IMR-90 (cell line): ENCODE data around the gene PTK6. TPM values are rescaled to one million over a fixed set of nuclear protein-coding genes. Genes with fewer than 3 reads are reported as not detected.

Source experiments
- ATAC-seq: fragments of 200-7000 bp; cut with Tn5 transposase; 2 replicates; pipeline ENCODE4 v1.9.1; 2020; ENCODE audit warnings: low read depth, mild to moderate bottlenecking, moderate library complexity
- BruUV-seq: library from RNA; stranded (reverse); fragments of 400-500 nt; replicated peaks from 2 replicates; lab custom pipeline; 2021; lab: Mats Ljungman, UMichigan
- CTCF ChIA-PET: fragments of 300-600 bp; formaldehyde crosslinking; extraction: SDS; loops from one replicate; lab custom pipeline; 2021; ENCODE audit warnings: antibody characterized with exemption; lab: Yijun Ruan, JAX
- POLR2A ChIA-PET: fragments of 300-600 bp; sonication (Branson Sonifier 250); formaldehyde crosslinking; loops from one replicate; lab custom pipeline; 2022; ENCODE audit warnings: antibody characterized with exemption; ENCODE audit not compliant: unreplicated experiment; lab: Charles Lee
- DNase-seq: peaks from one replicate; pipeline ENCODE4 v3.0.0; 2013
- H2AFZ ChIP-seq: replicated peaks from 2 replicates; pipeline ENCODE3; 2013; ENCODE audit warnings: low read length, mild to moderate bottlenecking; ENCODE audit not compliant: poor library complexity
- H2AK5ac ChIP-seq: 2 replicates; pipeline ENCODE4 v1.6.1; 2013; ENCODE audit warnings: low read depth, low read length, inconsistent platforms
- H2AK9ac ChIP-seq: replicated peaks from 2 replicates; pipeline ENCODE3; 2013; ENCODE audit warnings: mild to moderate bottlenecking, low read depth, low read length, moderate library complexity; ENCODE audit not compliant: poor library complexity
- H2BK120ac ChIP-seq: 2 replicates; pipeline ENCODE4 v1.6.1; 2013; ENCODE audit warnings: low read depth, low read length, inconsistent platforms
- H2BK15ac ChIP-seq: 3 replicates; pipeline ENCODE4 v1.6.1; 2013; ENCODE audit warnings: low read depth, low read length, inconsistent platforms
- H2BK20ac ChIP-seq: 2 replicates; pipeline ENCODE4 v1.6.1; 2013; ENCODE audit warnings: low read depth, mild to moderate bottlenecking, inconsistent platforms, low read length, moderate library complexity
- H2BK5ac ChIP-seq: 2 replicates; pipeline ENCODE4 v1.6.1; 2013; ENCODE audit warnings: mild to moderate bottlenecking, low read depth, low read length, inconsistent platforms; ENCODE audit not compliant: poor library complexity, severe bottlenecking
- H3K14ac ChIP-seq: replicated peaks from 2 replicates; pipeline ENCODE4 v1.6.1; 2013; ENCODE audit warnings: low read depth, low read length, inconsistent platforms
- H3K18ac ChIP-seq: 2 replicates; pipeline ENCODE4 v1.6.1; 2013; ENCODE audit warnings: low read depth, low read length, control low read depth
- H3K23ac ChIP-seq: 2 replicates; pipeline ENCODE4 v1.6.1; 2013; ENCODE audit warnings: low read depth, low read length, inconsistent platforms
- H3K27ac ChIP-seq: 2 replicates; pipeline ENCODE4 v1.5.1; 2013; ENCODE audit warnings: mild to moderate bottlenecking, control low read depth, low read length; ENCODE audit not compliant: insufficient read depth
- H3K27me3 ChIP-seq: 2 replicates; pipeline ENCODE4 v1.6.1; 2013; ENCODE audit warnings: low read length; ENCODE audit not compliant: control insufficient read depth, insufficient read depth
- H3K36me3 ChIP-seq: 2 replicates; pipeline ENCODE4 v1.6.1; 2013; ENCODE audit warnings: low read length, mixed read lengths; ENCODE audit not compliant: control insufficient read depth, insufficient read depth
- H3K4ac ChIP-seq: 2 replicates; pipeline ENCODE4 v1.6.1; 2013; ENCODE audit warnings: low read depth, low read length, inconsistent platforms
- H3K4me1 ChIP-seq: 2 replicates; pipeline ENCODE4 v1.6.1; 2013; ENCODE audit warnings: low read length, mixed read lengths; ENCODE audit not compliant: control insufficient read depth, insufficient read depth
- H3K4me2 ChIP-seq: 2 replicates; pipeline ENCODE4 v1.6.1; 2013; ENCODE audit warnings: low read depth, mild to moderate bottlenecking, control low read depth, low read length, moderate library complexity
- H3K4me3 ChIP-seq: 2 replicates; pipeline ENCODE4 v1.5.1; 2013; ENCODE audit warnings: low read depth, mild to moderate bottlenecking, control low read depth, low read length, moderate library complexity; ENCODE audit not compliant: insufficient read depth
- H3K56ac ChIP-seq: 2 replicates; pipeline ENCODE4 v1.6.1; 2013; ENCODE audit warnings: low read length, inconsistent platforms; ENCODE audit not compliant: insufficient read depth; ENCODE audit errors: extremely low read depth
- H3K79me1 ChIP-seq, 2 experiments: 2 replicates each; pipeline ENCODE4 v1.6.1; 2013; ENCODE audit warnings: low read length in 2 of 2, inconsistent platforms in 1 of 2, low read depth in 1 of 2
- H3K9ac ChIP-seq: 2 replicates; pipeline ENCODE4 v1.6.1; 2013; ENCODE audit warnings: low read depth, low read length, control low read depth
- H3K9me1 ChIP-seq: 2 replicates; pipeline ENCODE4 v1.6.1; 2013; ENCODE audit warnings: low read length, inconsistent platforms; ENCODE audit not compliant: insufficient read depth
- H3K9me3 ChIP-seq: 2 replicates; pipeline ENCODE4 v1.6.1; 2013; ENCODE audit warnings: low read length; ENCODE audit not compliant: control insufficient read depth, insufficient read depth
- H4K20me1 ChIP-seq: 2 replicates; pipeline ENCODE4 v1.6.1; 2013; ENCODE audit warnings: low read length, inconsistent platforms; ENCODE audit not compliant: insufficient read depth
- H4K5ac ChIP-seq: 2 replicates; pipeline ENCODE4 v1.6.1; 2013; ENCODE audit warnings: mild to moderate bottlenecking, low read depth, low read length, control low read depth
- H4K8ac ChIP-seq, 2 experiments: 2 replicates each; pipeline ENCODE4 v1.6.1; 2013; ENCODE audit warnings: low read depth in 2 of 2, low read length in 2 of 2, control low read depth in 1 of 2, inconsistent platforms in 1 of 2
- H4K91ac ChIP-seq: 2 replicates; pipeline ENCODE4 v1.6.1; 2013; ENCODE audit warnings: low read depth, low read length, inconsistent platforms; ENCODE audit not compliant: insufficient read depth
- BHLHE40 ChIP-seq: fragments of 150-350 bp; IDR thresholded peaks from 2 replicates; pipeline ENCODE4 v1.6.1; 2016; ENCODE audit warnings: mild to moderate bottlenecking, low read depth, low read length
- CEBPB ChIP-seq: IDR thresholded peaks from 2 replicates; pipeline ENCODE4 v1.6.1; 2012; ENCODE audit warnings: low read depth, low read length, improper control_type of control experiment
- CHD1 ChIP-seq: IDR thresholded peaks from 2 replicates; pipeline ENCODE4 v1.6.1; 2012; ENCODE audit warnings: low read depth, low read length, improper control_type of control experiment
- FOS ChIP-seq: fragments of 150-350 bp; IDR thresholded peaks from 2 replicates; pipeline ENCODE4 v1.6.1; 2016; ENCODE audit warnings: low read depth, low read length
- MAFK ChIP-seq: IDR thresholded peaks from 2 replicates; pipeline ENCODE4 v1.6.1; 2012; ENCODE audit warnings: low read depth, low read length, improper control_type of control experiment
- MXI1 ChIP-seq: IDR thresholded peaks from 2 replicates; pipeline ENCODE4 v1.6.1; 2012; ENCODE audit warnings: low read depth, mild to moderate bottlenecking, low read length, moderate library complexity, borderline replicate concordance
- NFE2L2 ChIP-seq: fragments of 150-350 bp; IDR thresholded peaks from 2 replicates; pipeline ENCODE4 v1.6.1; 2016; ENCODE audit warnings: low read depth, mild to moderate bottlenecking, low read length
- POLR2A ChIP-seq: IDR thresholded peaks from 2 replicates; pipeline ENCODE4 v1.6.1; 2012; ENCODE audit warnings: mild to moderate bottlenecking, low read depth, low read length
- RAD21 ChIP-seq: IDR thresholded peaks from 2 replicates; pipeline ENCODE4 v1.6.1; 2012; ENCODE audit warnings: low read length, improper control_type of control experiment
- RCOR1 ChIP-seq: IDR thresholded peaks from 2 replicates; pipeline ENCODE4 v1.6.1; 2012; ENCODE audit warnings: mild to moderate bottlenecking, low read length, improper control_type of control experiment; ENCODE audit not compliant: insufficient replicate concordance
- RFX5 ChIP-seq: IDR thresholded peaks from 2 replicates; pipeline ENCODE4 v1.8.0; 2012; ENCODE audit warnings: low read depth, mild to moderate bottlenecking, low read length, moderate library complexity
- SMC3 ChIP-seq: fragments of 150-350 bp; IDR thresholded peaks from 2 replicates; pipeline ENCODE4 v1.6.1; 2016; ENCODE audit warnings: low read depth, mild to moderate bottlenecking, antibody characterized with exemption, low read length, moderate library complexity
- WGBS, 2 experiments: methylation state at CpG; one replicate each; pipeline versions ENCODE4 v1.1.5 to v1.1.7; 2013; ENCODE audit warnings: missing lambda C conversion rate in 2 of 2; ENCODE audit not compliant: insufficient read length in 1 of 2; ENCODE audit errors: extremely low coverage in 2 of 2; 5-methylcytosine and 5-hydroxymethylcytosine counted together
- dilution Hi-C: fragments of 300-500 bp; cut with HindIII; formaldehyde crosslinking; loops from one replicate; pipeline ENCODE4 v1.14.3; 2018; ENCODE audit warnings: low sequenced_read_pairs; ENCODE audit not compliant: unreplicated experiment
- in situ Hi-C: fragments of 300-500 bp; cut with MboI; formaldehyde crosslinking; loops from 3 replicates; pipeline ENCODE4 v1.14.3; 2019; ENCODE audit warnings: low sequenced_read_pairs, inconsistent platforms, mixed read lengths
- intact Hi-C: fragments of 100-400 bp; cut with micrococcal nuclease; formaldehyde crosslinking; loops from 2 replicates; pipeline ENCODE4 v1.10.0; 2022
- polyA plus RNA-seq, 3 experiments: library from polyadenylated mRNA; depleted of rRNA; stranded (reverse); fragments of >200 nt; gene quantifications; 2 replicates each; pipeline ENCODE4 v1.2.3, GENCODE V29; 2012; ENCODE audit warnings: low replicate concordance in 1 of 3
- total RNA-seq: library from RNA; depleted of rRNA; stranded (reverse); fragments of >200 nt; gene quantifications from 2 replicates; pipeline ENCODE4 v1.2.3, GENCODE V29; 2012
- TF ChIP-seq, protein P1 (sequence below): conservative IDR thresholded peaks from 2 replicates; pipeline ENCODE4 v1.5.1; 2012; ENCODE audit warnings: mild to moderate bottlenecking, low read depth, low read length, improper control_type of control experiment
- TF ChIP-seq, protein P2 (sequence below): fragments of 150-350 bp; IDR thresholded peaks from 2 replicates; pipeline ENCODE4 v1.6.1; 2017; ENCODE audit warnings: mild to moderate bottlenecking, antibody characterized with exemption, low read length, low read depth
- TF ChIP-seq, protein P3 (sequence below): fragments of 150-350 bp; IDR thresholded peaks from 2 replicates; pipeline ENCODE4 v1.6.1; 2016; ENCODE audit warnings: low read depth, mild to moderate bottlenecking, low read length, moderate library complexity, borderline replicate concordance

Gene PTK6
- total and polyA plus RNA-seq, 2 of the 4 experiments (the other 2 are of a cell fraction) = not detected

DNA sequence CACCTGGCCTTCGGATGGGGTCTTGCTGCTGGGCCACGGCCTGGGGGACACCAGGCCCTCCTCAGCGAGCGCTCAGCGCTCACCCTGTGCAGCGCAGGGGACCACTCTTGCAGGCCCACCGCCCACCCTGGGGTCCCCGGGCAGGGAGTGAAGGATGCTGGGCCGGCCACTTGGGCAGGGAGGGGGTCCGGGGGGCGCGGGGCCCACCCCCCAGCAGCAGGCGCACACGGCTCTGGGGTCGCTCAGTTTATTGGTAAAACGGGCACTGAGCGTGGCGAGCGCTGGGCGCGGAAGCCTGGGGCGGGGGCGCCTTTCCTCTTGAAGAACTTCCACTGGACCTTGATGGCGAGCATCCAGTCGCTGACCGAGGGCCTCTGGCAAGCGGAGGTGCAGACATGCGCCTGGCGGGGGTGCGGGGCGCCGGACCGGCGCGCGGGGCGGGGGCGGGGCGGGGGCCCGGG is 49.4 kb downstream of the PTK6 start:
- H2BK5ac ChIP-seq = no peak overlapping the region
- H4K91ac ChIP-seq = no peak overlapping the region
- TF ChIP-seq, protein P1, sequence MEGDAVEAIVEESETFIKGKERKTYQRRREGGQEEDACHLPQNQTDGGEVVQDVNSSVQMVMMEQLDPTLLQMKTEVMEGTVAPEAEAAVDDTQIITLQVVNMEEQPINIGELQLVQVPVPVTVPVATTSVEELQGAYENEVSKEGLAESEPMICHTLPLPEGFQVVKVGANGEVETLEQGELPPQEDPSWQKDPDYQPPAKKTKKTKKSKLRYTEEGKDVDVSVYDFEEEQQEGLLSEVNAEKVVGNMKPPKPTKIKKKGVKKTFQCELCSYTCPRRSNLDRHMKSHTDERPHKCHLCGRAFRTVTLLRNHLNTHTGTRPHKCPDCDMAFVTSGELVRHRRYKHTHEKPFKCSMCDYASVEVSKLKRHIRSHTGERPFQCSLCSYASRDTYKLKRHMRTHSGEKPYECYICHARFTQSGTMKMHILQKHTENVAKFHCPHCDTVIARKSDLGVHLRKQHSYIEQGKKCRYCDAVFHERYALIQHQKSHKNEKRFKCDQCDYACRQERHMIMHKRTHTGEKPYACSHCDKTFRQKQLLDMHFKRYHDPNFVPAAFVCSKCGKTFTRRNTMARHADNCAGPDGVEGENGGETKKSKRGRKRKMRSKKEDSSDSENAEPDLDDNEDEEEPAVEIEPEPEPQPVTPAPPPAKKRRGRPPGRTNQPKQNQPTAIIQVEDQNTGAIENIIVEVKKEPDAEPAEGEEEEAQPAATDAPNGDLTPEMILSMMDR = no peak
- TF ChIP-seq BHLHE40 = no peak
- TF ChIP-seq CHD1 = no peak
- TF ChIP-seq, protein P2, sequence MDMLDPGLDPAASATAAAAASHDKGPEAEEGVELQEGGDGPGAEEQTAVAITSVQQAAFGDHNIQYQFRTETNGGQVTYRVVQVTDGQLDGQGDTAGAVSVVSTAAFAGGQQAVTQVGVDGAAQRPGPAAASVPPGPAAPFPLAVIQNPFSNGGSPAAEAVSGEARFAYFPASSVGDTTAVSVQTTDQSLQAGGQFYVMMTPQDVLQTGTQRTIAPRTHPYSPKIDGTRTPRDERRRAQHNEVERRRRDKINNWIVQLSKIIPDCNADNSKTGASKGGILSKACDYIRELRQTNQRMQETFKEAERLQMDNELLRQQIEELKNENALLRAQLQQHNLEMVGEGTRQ = no peak
- TF ChIP-seq, protein P3, sequence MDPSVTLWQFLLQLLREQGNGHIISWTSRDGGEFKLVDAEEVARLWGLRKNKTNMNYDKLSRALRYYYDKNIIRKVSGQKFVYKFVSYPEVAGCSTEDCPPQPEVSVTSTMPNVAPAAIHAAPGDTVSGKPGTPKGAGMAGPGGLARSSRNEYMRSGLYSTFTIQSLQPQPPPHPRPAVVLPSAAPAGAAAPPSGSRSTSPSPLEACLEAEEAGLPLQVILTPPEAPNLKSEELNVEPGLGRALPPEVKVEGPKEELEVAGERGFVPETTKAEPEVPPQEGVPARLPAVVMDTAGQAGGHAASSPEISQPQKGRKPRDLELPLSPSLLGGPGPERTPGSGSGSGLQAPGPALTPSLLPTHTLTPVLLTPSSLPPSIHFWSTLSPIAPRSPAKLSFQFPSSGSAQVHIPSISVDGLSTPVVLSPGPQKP = no peak
- no peak for TF ChIP-seq POLR2A
- TF ChIP-seq MXI1 = no peak
- TF ChIP-seq FOS = no peak
- TF ChIP-seq CEBPB = no peak
- no peak for TF ChIP-seq RCOR1
- TF ChIP-seq MAFK = no peak
- no peak for TF ChIP-seq NFE2L2
- no peak for TF ChIP-seq RFX5
- no peak for TF ChIP-seq SMC3
- TF ChIP-seq RAD21 = no peak
- no peak overlapping the region for H4K8ac ChIP-seq
- no peaks in the 10 kb centered on the region for H3K36me3 ChIP-seq
- in situ Hi-C loops (no loop called here), intact Hi-C loops (no loop called here), dilution Hi-C loops (no loop called here)
- no peak overlapping the region for H3K56ac ChIP-seq
- H3K14ac ChIP-seq = no peak overlapping the region
- H2AFZ ChIP-seq = no peak overlapping the region
- H4K5ac ChIP-seq = no peak overlapping the region
- no TSS peak for BruUV-seq
- H3K18ac ChIP-seq = no peak overlapping the region
- H2AK9ac ChIP-seq = no peak overlapping the region
- no peaks in the 10 kb centered on the region; the same call in 1 of the 2 replicates for H4K20me1 ChIP-seq
- H2BK120ac ChIP-seq = no peak overlapping the region
- H3K4ac ChIP-seq = no peak overlapping the region
- no peak overlapping the region for H2AK5ac ChIP-seq
- DNase-seq = no peak
- no peak overlapping the region for H3K27ac ChIP-seq
- ChIA-PET POLR2A (no interaction called here), CTCF (no interaction called here)
- no peaks in the 10 kb centered on the region for H3K9me3 ChIP-seq
- H3K4me2 ChIP-seq = no peak overlapping the region
- H3K27me3 ChIP-seq = peaks cover 30% of the 10 kb centered on the region
- no peak overlapping the region for H3K9ac ChIP-seq
- H3K9me1 ChIP-seq = no peaks in the 10 kb centered on the region
- no peaks in the 10 kb centered on the region for H3K79me1 ChIP-seq
- H2BK15ac ChIP-seq = no peak overlapping the region
- no peak overlapping the region for H3K4me3 ChIP-seq
- no peak for ATAC-seq
- H3K23ac ChIP-seq = no peak overlapping the region
- no peak overlapping the region for H2BK20ac ChIP-seq
- H3K4me1 ChIP-seq = no peaks in the 10 kb centered on the region
- WGBS, 2 experiments = 13% methylated on average over 9 of the region's 40 CpGs; no CpG with 5 or more reads in 1 of the 2 experiments
